ENCODE results near the gene IDUA. TPM values are rescaled to one million over a fixed set of nuclear protein-coding genes. Genes with fewer than 3 reads are reported as not detected.

Gene IDUA
- total RNA-seq, 4 donors from 2014 or later = 11.0 to 33.1 (median 19.7) TPM

GRCh38 chr4:960140-960635 lies 26.7 kb upstream of the IDUA start:
- TF ChIP-seq EP300 (IDR thresholded peaks at IDR 0.05) (no peak), POLR2AphosphoS5 (IDR thresholded peaks at IDR 0.05) (no peak), POLR2A (IDR thresholded peaks at IDR 0.05) (no peak), CTCF (IDR thresholded peaks at IDR 0.05) (no peak)
- peak in 1 of 2 donors; percentile 77 for DNase-seq (ENCODE audit: low spot score in 2 of 2)
- Histone ChIP-seq H3K27me3 (no peaks in the 10 kb centered on the region), H3K27ac (no peak overlapping the region), H3K4me3 (no peak overlapping the region), H3K36me3 (peaks cover 71% of the 10 kb centered on the region), H3K9me3 (no peaks in the 10 kb centered on the region), H3K4me1 (peaks cover 15% of the 10 kb centered on the region)
- no CpG with 5 or more reads among the region's 16 CpGs for WGBS

- H3K27me3 ChIP-seq = no peaks in the 10 kb centered on the region
- no peaks in the 10 kb centered on the region for H3K9me3 ChIP-seq
- no peak overlapping the region for H3K27ac ChIP-seq
- no peak overlapping the region for H3K4me3 ChIP-seq
- TF ChIP-seq POLR2AphosphoS5 (IDR thresholded peaks at IDR 0.05) (no peak), POLR2A (IDR thresholded peaks at IDR 0.05) (no peak)
- H3K4me1 ChIP-seq = peaks cover 15% of the 10 kb centered on the region
- peak in 1 of 2 donors; percentile 76 for DNase-seq (ENCODE audit: low spot score in 2 of 2)
- peaks cover 71% of the 10 kb centered on the region for H3K36me3 ChIP-seq
- 88% methylated on average over 8 of the region's 35 CpGs for WGBS
These were observed 26.1 kb upstream of the IDUA start for GRCh38 chr4:960636-961350.

DNA sequence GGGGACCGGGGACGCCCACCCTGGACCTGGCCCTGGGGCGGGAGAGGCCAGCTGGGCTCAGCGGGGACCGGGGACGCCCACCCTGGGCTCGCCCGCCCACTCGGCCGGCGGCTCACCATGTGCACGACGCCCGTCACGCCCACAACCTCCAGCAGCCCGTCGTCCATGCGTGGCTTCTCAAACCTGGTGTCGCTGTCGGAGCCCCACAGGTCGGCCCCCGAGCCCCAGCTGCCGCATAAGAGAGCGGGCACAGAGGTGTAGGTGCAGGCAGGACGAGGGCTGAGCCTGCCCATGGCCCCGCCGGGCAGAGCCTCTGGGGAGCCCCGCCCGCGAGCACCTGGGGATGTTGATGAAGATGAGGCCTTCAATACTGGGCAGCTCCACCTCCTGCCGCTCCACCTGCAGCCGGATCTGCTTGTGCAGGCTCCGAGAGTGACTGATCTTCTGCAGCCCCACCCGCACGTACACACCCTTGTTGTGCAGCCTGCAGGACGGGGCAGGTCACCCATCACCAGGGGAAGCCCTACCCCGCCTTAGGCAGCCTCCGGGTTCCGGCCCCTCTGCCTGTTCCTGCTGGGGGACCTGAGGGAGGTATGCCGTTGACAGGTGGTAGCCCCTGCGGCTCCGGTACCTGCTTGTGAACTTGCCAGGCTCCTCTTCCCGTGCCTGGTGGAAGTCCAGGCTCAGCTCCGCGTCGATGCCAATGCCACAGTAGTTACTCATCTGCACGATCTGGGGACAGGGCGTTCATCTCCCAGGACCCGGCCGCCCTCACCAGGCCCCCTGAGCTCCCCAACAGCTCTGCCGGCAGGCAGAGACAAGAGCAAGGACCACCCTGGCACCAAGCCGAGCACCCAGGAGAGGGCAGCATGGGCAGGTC lies 25.3 kb upstream of the IDUA start:
- Histone ChIP-seq H3K36me3 (peaks cover 75% of the 10 kb centered on the region), H3K4me1 (peaks cover 15% of the 10 kb centered on the region), H3K9me3 (no peaks in the 10 kb centered on the region), H3K4me3 (no peak overlapping the region), H3K27ac (no peak overlapping the region), H3K27me3 (no peaks in the 10 kb centered on the region)
- TF ChIP-seq EP300 (IDR thresholded peaks at IDR 0.05) (no peak), POLR2A (IDR thresholded peaks at IDR 0.05) (no peak), CTCF (IDR thresholded peaks at IDR 0.05) (no peak), POLR2AphosphoS5 (IDR thresholded peaks at IDR 0.05) (no peak)
- DNase-seq (ENCODE audit: low spot score in 2 of 2) = peak; percentile 69 to 75
- WGBS = 53% methylated on average over 7 of the region's 52 CpGs

- DNase-seq (ENCODE audit: low spot score in 2 of 2) = peak in 1 of 2 donors; percentile 66
- peaks cover 15% of the 10 kb centered on the region for H3K4me1 ChIP-seq
- no peaks in the 10 kb centered on the region for H3K9me3 ChIP-seq
- no peaks in the 10 kb centered on the region for H3K27me3 ChIP-seq
- no peak overlapping the region for H3K4me3 ChIP-seq
- WGBS = 93% methylated on average over 6 of the region's 54 CpGs
- H3K36me3 ChIP-seq = peaks cover 73% of the 10 kb centered on the region
- TF ChIP-seq CTCF (IDR thresholded peaks at IDR 0.05) (no peak), POLR2AphosphoS5 (IDR thresholded peaks at IDR 0.05) (no peak), EP300 (IDR thresholded peaks at IDR 0.05) (no peak), POLR2A (IDR thresholded peaks at IDR 0.05) (no peak)
- no peak overlapping the region for H3K27ac ChIP-seq
These were observed 24.3 kb upstream of the IDUA start for GRCh38 chr4:962231-963208.
